RPMI8226 (cell line): ENCODE results near the gene CASS4.
"Not testable (repeated sequence)": the region's sequence is repeated elsewhere in the genome, so short reads cannot be mapped to it uniquely, and the experiment has no call there.

Source experiments
- DNase-seq: peaks from one replicate; pipeline ENCODE4 v3.0.0-alpha.2; 2015

The CASS4 gene, protein sequence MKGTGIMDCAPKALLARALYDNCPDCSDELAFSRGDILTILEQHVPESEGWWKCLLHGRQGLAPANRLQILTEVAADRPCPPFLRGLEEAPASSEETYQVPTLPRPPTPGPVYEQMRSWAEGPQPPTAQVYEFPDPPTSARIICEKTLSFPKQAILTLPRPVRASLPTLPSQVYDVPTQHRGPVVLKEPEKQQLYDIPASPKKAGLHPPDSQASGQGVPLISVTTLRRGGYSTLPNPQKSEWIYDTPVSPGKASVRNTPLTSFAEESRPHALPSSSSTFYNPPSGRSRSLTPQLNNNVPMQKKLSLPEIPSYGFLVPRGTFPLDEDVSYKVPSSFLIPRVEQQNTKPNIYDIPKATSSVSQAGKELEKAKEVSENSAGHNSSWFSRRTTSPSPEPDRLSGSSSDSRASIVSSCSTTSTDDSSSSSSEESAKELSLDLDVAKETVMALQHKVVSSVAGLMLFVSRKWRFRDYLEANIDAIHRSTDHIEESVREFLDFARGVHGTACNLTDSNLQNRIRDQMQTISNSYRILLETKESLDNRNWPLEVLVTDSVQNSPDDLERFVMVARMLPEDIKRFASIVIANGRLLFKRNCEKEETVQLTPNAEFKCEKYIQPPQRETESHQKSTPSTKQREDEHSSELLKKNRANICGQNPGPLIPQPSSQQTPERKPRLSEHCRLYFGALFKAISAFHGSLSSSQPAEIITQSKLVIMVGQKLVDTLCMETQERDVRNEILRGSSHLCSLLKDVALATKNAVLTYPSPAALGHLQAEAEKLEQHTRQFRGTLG

DNA sequence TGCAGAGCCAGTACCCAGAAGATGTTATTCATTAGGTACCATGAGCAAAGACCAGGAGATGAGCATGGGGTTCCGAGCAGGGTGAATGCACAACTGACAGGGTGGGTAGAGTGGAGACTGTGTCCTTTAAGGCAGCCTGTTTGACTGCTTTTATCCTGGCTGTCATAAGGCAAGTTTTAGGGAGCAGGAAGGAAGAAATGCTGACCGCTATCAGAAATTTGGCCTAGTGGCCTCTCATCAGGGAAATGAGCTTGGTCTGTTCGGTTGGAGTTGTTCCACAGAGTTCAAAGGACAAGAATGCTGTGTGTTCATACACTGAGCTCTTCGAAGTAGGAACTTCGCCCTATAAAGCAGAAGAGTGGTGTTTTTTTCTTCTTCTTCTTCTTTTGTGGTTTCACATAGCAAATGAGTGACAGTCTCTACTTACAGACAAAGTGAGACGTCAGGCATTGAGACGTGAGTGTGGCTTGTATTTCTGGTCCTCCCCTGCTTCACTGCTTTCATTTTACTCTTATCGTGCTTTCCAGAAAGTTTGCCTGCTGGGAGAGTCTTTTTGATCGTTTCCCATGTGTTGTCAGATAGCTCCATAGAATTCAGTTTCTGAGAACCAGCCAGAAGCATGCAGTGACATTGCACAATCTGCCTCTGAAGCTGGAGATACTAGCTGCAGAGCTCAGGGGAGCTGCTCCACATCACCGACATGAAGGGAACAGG is at the start of gene CASS4:
Gene CASS4, plus strand, starts transcription at position 502 of the 714 bp plus-strand sequence. Its CDS starts 199 bp downstream, at position 701.
- DNase-seq = no peak

DNA sequence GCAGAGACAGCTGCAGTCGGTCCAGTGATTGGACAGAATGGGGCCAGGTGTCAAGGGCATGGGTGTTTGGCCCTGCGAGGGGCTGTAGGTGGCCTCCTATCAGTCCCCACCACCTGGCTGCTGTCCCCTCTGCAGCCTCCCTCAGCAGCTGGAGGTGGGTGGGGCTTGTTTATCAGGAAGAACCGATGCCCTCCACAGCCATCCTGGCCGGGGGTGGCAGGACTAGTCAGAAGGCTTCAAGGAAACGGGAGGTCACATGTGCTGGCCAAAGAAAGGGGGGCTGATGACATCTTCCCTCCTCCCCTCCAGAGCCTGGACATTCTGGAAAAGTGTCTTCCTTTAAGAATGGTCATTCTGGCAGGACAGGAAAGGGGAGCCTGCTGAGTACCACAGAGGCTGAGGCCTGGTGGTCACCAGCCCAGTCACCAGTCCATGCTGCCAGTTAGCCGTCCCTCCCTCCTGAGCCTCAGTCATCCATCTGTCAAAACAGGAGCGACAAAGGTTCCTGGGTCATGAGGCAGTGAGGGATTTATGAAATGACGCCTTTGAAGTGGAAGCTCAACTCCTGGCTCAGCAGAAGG is 49.1 kb upstream of the CASS4 start:
- no peak for DNase-seq

DNA sequence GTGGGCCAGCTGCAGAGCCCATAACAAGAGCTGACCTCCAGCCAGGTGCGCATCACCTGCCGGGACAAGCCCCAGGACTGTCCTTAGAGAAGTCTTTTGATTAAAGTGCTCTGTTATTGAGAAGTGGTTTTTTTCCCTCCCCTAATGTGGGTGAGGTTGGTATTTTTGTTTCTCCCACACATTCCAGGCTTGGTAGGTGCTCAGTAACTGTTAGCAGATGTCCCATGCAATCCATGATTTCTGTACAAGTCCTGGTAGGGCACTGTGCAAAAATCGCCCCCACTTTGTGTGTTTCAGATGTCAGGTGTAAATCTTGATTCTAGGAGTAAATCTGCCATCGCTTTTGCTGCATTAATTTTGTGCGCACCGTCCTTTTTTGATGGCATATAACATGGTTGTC is 48.6 kb upstream of the CASS4 start:
- DNase-seq = no peak

DNA sequence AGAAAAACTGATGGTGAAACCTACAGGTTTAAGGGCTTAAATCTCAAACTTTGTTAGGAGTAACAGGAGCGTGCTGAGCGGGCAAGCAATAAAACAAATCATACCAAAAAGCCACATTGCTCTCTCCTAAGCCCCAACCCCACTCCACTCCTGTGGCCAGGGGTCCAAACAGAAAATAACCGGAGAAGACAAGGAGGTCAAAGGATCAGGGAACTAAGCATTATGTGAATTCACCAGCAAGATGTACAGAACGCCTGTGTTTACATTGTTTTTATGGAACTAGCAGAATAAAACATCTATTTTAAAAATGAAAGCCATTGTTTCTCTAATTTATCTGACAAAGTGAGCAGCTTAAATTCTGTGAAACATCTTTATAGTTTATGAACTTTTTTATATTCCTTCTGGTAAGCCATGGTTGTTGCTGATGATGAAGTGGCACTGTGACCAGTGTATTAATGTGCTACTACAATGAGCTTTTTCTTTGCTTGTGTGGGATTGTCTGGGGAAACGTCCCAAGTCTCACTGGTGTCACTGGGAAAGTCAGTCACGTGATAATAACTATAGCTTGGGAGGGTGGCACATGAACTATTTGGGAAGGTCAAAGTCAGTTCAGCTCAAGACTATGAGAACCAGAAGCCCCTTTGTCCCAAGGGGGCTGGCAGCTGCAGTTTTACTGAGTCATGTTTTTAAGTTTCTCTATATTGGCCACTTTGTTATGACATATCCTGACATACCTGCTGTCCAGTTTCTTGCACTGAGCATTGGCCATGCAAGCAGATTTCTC is 43.5 kb upstream of the CASS4 start:
- DNase-seq = no peak

DNA sequence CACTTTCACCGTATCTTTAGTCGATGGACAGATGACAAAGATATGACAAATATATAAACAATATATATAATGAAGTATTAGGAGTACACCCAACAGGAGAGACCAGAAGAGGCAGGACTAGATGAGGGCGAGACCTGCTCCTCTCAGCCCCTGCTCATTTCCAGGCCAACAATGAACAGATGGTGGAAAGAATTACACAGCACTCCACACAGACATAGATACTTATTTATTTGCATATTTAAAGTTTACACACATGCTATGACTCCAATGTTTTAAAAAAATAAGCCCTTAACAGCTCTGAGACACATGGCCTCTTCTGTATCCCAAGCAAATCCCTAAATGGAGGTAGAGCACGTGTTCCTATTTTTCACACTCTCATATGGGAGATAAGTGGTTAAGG is 42.9 kb upstream of the CASS4 start:
- DNase-seq = no peak

DNA sequence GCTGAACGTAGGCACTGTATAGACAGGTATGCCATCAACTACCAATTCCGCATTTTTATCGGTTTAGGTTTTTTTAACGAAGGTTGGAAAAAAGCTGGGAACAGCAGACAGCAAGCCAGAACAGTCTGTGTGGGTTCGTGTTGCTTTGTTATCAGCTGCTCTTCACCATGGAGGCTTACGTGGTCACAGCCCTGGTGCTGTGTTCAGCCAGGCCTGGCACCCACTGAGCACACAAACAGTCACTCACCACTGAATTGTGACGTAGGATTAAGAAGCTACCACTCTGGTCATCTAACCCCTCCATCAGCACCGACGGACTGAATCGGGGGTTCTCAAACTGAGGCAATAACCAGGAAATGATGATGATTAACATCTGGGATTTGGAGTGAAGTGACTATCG is 40.1 kb upstream of the CASS4 start:
- no peak for DNase-seq

DNA sequence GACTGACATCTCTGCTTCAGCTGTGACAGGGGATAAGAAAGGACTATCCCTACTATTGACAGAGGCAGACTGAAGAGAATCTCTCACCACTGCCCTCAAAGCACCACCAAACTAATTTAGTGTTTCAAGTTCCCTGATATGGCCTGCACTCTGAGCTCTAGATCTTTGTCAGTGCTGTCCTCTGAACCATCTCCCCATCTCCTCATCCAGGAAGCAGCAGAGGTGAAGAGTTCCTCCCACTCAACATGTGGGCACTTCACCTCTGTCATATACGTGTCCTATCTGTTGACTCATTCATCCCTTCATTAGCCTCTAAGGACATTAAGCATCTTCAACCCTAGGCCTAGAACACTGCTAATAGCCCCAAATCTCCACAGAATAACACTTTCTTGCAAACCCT is 39.2 kb upstream of the CASS4 start:
- no peak for DNase-seq

DNA sequence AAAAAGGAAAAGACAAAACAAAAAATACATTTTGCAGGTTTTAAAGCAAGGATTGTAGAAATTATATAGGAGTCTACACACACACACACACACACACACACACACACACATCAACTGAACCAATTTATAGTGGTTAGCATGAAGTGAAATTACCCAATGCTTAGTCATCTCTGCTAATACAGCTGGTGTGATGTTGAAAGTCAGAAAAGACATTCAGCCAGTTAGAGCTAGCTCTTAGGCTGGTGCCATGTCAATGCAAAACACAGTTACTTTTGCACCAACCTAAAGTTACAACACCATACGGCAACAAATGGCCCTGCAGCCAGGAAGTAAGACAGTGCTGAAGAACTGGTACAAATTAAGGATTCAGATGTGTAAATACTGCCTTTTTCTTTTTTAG is 38.1 kb upstream of the CASS4 start:
- DNase-seq = no peak

DNA sequence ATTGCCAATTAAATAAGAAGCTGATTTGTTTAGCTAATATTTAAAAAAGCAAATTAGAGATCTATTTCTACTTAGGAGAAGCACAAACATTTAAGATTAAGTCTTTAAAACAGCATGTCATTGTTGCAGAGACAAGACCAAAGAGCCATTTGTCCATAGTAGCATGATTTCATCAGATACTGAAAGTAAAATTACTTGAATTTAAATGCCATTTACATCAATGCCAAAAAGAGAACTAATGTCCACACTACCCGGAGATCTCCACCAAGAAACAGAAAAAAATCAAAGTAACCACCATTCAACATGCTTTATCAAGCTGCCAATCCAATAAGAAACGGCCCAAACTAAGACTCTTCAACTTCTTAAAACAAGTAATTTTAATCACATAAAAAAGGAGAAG is 35.7 kb upstream of the CASS4 start:
- DNase-seq = no peak

DNA sequence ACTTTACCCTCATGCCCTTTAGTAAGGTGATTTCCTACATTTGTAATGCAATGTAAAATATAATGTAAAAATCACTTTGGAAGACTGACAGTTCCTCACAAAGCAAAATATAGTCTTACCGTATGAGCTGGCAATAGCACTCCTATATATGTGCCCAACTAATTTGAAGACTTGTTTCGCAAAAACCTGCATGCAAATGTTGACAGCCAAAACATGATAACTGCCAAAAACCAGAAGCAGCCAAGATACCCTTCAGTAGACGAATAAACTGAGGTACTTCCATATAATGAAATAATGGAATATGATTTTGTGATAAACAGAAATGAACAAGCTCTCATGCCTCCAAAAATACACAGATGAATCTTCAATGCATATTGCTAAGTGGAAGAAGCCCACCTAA is 33.7 kb upstream of the CASS4 start:
- no peak for DNase-seq

DNA sequence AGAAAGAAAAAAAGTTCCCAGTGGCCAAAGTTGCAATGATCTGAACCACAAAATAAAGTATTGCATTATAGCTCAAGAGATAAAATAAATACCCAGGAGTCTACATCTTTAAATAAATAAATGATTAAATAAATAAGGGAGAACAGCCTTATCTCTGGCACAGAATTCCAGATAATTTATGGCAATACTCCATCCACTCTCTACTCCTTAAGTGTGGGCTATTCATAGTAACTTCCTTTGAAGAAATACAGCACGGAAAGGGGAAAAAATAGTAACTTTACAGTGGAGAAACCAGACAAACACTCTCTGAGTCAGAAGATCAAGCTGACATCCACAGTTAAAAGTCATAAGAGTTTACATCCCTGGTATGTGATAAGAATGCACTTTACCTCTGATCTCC is 31.7 kb upstream of the CASS4 start:
- no peak for DNase-seq

DNA sequence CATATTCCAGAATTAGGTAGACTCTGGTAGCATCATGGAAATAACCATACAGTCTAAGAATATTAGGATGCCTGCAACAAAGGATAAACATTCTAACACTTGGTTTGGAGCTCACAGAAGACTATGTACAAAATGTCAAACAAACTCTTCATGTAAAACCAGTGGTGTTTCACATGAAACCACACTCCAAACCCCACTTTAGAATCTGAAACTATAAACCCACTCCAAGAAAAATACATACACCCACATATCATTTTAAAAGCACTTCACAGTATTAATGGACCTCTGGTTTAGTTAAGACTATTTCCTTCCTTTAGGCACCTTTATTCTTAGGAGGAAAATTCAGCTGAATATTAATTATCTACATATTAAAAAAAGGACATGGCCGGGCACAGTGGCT is 30.6 kb upstream of the CASS4 start:
- no peak for DNase-seq

DNA sequence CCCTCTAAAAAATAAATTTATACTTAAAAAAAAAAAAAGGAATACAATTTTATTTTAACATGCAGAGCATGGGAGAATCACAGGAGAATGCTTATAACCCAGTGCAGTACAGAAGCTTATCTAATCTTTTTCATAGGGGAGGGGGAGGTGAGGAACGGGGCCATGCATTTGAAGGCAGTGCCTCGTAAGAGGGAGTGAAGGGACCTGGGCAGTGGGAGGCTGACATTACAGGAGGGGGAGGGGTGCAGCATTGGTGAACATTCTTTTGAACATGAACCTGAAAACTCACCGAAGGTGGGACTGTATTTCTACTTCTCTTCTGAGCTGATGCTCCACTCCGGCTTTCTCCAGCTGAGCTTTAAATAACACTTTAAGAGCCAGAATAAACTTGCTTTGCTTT is 29.4 kb upstream of the CASS4 start:
- no peak for DNase-seq

DNA sequence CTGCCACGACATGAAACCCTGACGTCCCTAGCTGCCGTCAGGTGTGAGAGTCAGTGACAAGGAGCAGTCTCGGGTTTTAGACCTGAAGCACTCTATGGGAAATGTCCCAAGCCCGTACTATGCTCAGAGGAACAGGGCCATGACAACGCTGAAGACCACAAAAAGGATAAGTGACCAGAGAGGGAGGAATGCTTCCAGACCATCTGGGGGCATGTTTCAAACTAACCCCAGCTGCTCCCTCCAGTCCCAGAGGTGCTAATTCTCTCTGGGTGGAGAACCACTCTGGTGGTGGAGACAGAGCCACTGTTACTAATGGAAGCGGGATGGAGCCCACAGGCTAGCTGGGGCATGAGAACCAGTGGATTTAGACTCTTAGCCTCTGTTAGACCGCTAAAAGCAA is 28.7 kb upstream of the CASS4 start:
- DNase-seq = no peak

DNA sequence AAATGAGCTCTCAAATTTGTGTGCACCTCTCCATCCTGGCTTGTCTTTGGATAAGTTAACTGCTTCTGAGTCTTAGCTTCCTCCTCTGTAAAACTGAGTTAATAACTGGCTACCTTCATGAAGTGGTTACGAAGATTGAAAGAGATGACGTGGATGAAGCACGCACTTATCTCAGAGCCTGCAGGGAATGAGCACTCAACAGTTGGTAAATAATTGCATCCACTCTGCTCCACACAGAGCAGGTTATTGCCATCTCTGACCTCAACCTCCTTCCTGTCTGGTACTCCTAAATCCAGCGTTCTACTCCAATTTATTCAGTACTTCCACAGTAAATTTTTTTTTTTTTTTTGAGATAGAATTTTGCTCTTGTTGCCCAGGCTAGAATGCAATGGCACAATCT is 26.9 kb upstream of the CASS4 start:
- no peak for DNase-seq

DNA sequence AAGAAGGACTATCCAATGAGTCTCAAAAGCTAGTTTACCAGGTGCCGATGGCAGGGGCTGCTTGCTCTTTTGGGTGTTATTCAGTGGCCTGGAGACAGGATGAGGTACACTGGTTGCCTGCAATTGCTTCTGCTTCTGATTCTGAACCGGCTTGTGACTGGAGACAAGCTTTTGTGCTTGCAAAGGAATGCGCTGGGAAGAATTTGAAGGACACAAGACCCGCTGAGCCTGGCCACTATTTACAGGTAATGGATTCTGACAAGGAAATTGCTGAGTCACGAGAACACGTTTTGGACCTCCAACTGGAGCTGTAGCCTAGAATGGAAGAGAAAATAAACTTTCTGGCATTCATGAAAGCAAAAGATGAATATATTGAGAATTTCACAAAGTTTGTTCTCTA is 25.8 kb upstream of the CASS4 start:
- no peak for DNase-seq

DNA sequence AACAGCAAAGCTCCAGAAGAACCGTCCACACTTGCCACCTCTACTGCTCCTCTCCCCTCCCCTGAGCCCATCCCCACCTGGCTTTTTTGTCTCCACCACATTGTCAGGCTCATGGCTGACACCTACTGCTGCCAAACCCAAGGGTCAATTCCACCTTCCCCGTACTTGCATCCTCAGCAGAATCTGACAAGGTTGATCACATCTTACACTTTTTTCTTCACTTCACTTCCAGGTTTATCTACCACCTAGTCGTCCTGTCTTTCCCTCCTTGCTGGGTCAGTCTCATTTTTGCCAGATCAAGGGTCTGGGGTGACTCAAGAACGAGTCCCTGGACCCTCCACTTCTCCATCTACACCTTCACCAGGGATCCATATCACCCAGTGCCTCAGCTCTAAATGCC is 23.2 kb upstream of the CASS4 start:
- DNase-seq = no peak

DNA sequence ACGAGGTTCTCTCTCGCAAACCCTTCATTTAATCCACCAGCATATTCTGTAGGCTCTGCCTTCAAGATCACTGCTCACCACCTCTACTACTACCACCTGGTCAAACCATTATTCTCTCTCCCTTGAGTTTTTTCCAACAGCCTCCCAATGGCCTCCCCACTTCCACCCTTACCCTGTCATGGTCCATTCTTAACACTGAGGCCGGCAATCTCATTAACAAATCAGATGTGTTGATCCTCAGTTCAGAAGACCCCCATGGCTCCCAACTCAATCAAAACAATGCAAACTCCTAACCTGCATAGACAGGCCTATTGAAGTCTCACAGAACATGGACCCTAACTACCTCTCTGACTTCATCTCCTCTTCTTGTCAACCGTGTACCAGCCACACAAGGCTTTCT is 22.3 kb upstream of the CASS4 start:
- no peak for DNase-seq

DNA sequence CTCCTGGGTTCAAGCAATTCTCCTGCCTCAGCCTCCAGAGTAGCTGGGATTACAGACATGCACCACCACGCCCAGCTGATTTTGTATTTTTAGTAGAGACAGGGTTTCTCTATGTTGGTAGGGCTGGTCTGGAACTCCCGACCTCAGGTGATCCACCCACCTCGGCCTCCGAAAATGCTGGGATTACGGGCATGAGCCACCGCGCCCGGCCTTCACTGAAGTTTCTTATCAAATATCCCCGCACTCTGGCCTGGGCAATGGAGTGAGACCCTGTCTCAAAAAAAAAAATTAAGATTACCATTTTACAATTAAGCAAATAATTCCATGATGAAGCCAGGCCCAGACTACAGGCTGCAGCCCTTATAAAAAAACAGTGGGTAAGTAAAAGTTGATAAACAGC is 21.7 kb upstream of the CASS4 start:
- DNase-seq = not testable (repeated sequence)

DNA sequence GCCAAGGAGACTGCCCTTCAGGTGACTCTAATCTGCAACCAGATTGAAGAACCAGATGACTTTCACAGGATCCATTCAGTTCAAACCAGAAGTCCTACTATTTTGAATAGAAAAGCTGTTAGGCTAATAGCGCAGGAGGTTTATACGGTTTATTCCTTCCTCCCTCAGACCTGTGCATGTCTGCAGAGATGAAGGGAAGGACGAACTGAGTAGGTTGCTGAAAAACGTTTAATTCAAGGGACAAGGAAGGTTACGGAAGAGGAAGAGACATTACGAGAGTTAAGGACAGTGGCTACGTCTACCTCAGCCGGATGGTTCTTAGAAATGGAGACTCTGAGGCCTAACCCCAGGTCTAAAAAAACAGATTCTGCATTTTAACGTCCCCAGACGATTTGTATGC is 21.0 kb upstream of the CASS4 start:
- no peak for DNase-seq

DNA sequence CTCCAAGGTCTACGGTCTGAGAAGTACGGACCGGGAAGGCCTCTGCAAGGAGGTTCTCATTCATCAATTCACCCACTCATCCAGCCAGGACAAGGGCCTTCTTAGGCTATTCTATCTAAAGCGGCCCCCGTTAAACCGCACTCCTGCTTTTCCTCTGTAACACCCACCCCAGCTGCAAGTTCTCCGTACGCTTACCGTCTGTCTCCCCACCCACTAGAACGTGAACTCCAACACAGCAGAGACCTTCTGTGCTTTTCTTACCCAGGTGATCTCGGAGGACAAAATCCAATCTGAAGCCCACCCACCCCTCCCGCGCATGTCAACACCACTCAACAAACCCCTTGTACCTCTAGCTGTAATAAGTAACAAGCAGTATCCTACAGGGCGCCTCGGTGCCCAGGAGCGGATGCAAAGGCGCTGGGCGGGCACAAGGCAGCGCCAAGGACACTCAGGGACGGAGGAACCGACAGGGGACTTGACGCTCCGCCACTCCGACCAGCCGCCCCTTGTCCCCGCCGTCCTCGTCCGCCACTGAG is 20.4 kb upstream of the CASS4 start:
- no peak for DNase-seq

DNA sequence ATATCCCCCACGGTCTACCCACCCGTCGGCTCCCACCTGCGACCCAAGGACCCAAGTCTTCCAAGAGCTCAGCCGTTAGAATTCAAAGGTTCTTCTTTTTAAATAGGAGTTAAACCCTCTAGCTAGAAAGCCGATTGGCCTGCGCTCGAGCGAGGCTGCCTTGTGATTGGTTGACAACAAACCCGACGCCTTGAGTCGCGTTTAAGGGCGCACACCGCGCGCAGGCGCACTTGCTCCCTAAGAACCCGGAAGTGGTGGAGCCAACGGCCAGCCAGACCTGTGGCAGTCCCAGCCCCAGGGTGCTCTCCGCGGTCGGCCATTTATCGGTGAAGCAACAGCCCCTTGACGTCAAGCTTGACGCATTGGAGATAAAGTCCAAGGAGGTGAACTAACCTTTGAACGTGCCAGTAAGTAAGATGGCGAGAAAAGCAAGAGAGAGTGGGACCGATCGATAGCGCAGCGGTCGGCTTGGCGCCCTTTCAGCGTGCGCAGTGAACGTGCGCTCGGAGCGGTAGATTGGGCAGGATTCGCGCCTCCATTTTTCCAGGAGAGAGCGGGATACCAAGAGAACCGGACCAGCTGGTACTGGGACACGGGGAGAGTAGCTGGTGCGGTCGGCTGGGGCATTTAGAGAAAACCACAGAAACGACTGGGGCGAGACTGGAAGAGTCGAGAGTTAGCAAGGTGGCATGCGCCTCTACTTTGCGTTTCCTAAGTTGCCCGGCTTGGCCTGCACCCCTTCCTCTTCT is 19.8 kb upstream of the CASS4 start, which contains the start of the genes AURKA and CSTF1:
Gene AURKA, minus strand, starts transcription at position 84 of the 749 bp plus-strand sequence. CDS start 4,018 bp downstream, outside the sequence.
Gene CSTF1, plus strand, starts transcription at position 514 of the 749 bp plus-strand sequence. CDS start 2,908 bp downstream, outside the sequence.
- DNase-seq = peak; percentile 98
